Raji (cell line): ENCODE measurements around the gene ANKRD22.

ENCODE experiments used
- POLR2A ChIP-seq: IDR thresholded peaks from 2 replicates; pipeline ENCODE4 v1.6.1; 2011; ENCODE audit warnings: low read depth, low read length, control low read depth; ENCODE audit not compliant: insufficient read depth

ANKRD22 gene

DNA sequence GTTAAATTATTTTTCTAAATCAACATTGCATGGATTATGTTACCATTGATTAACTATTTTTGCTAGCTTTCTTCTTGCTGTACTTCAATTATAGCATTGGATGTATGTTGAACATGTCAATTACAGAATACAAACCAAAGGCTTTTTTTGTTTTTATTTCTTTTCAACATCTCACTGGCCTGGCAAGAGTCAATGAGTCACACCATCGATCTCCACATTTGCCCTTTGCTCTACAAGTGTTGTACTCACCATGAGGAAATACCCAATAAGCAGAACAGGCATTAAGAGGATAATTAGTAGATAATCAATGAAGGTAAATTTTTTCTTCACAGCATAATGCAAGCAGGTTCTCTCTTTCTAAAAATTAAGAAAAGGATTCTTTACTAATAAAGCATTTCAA lies 23.3 kb downstream of the ANKRD22 start:
- TF ChIP-seq POLR2A: no peak

DNA sequence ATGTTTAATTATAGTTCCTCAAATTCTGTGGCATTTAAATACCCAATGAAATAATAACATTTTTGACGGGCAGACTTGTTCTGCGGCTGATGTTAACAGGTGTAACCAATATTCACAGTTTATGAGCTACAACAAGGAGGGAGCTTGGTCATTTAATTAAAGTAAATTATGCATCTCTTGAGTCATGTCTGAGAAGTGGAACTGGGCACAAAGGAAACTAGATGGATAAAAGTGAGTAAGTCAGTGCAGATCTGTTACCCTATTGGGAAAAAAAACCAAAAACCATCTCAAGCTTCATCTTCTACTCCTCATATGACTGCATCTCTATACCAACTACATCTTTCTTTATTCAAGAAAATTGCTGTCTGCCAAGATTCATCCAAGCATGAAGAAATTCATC lies 24.0 kb downstream of the ANKRD22 start:
- no peak for TF ChIP-seq POLR2A

DNA sequence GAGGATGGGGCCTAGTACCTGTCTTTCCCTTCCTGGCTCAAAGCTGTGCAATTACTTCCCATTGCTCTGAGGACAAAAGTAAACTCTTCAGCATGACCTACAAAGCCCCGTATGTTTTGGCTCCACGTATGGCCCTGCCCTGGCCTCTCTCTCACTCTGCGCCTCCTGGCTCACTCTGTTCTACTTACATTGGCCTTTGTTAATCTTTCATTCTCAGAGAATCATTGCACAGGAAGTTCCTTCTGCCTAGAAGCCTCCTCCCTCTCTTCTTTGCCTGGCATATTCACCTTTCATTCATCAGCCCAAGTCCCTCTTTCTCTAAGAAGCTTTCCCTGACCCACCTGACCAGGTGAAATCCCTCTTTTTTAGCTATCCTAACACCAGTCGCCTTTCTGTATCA lies 25.3 kb downstream of the ANKRD22 start:
- no peak for TF ChIP-seq POLR2A

DNA sequence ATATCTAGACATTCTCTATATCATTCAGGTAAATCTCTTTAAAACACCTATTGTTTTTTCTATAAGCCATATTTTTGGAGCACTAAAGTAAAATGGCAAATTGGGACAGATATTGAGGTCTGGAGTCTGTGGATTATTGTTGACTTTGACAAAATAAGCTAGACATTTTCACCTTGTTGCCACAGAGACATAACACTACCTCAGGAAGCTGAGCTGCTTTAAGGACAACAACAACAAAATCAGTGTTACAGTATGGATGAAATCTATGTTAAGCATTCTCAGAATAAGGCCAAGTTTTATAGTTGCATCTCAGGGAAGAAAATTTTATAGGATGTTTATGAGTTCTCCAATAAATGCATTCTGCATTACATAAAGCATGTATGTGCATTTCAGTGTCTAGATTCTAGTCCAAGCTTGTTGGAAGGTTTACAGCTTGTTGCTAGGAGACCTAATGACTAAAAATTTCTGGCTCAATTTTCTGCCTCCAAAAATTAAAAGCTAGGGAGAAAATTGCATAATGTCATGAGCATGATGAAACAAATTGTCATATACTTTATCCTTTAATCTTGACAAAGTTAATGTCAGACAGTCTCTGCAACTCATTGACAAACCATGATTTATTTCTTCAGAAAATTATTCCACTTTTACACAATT lies 30.8 kb downstream of the ANKRD22 start:
- no peak for TF ChIP-seq POLR2A

DNA sequence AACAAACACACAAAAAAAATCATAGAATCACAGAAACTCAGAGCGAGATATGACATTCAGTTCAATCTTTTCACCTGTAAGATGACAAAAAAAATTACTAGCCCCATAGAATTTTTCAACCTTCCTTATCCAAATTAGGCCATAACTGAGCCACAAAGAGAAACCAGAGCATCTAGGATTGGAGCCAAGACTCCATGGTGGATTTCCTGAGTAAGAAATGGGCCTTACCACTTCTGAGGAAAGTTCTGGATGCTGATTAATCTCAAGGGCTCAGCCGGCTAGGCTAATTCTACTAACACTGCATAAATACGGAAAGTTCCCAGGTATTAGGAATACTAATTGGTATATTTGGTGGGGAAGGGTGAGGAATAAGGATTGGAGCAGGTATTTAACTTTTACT lies 32.4 kb downstream of the ANKRD22 start:
- no peak for TF ChIP-seq POLR2A

DNA sequence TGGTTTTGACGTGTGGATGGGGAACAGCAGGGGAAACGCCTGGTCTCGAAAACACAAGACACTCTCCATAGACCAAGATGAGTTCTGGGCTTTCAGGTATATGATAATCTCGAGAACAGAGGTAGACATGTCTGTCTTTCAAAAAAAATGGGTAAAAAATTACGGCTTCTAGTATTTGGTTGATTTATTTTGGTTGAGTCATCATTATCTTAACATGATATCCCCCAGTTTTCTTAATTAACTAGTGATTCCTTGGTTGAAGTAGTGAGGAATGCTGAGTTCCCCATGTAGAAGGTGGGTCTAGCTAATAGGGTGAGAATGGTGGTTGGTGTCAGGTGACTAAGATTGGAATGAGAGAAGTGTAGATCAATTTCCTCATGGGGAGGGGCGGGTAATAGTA lies 38.4 kb downstream of the ANKRD22 start:
- TF ChIP-seq POLR2A: no peak

DNA sequence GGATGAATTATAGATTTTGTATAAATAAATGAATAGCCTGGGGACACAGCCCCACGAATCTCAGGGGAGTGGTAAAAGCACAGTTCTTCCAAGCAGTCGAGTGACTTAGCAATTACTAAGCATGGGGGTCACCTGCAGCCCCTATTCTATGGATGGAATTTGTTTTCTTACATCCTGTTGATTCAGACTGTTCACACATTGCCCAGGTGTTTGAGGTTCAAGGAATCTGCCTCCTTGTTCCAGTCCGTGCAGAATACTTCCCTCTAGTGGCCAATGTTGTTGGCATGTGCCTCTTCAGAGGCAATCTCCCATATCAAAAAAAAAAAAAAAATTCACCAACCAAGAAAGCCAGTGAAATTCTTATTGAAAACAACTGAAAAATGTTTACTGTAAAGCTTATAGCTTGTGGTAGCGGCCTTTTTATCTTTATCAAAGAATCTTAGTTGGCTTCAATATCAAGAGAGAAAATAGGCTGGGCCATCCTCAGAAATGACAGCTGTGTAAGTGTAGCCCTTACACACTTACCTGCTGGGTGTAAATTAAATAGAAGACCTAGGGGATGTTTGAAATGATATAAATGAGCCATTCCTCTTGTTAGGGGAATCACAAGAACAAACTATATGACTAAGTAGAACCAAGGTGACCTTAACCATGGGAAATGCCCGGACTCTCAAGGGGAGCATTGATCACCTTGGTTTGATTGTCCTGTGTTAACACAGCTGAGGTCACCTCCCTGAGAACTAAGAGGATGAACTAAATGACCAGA lies 41.3 kb downstream of the ANKRD22 start:
- no peak for TF ChIP-seq POLR2A

DNA sequence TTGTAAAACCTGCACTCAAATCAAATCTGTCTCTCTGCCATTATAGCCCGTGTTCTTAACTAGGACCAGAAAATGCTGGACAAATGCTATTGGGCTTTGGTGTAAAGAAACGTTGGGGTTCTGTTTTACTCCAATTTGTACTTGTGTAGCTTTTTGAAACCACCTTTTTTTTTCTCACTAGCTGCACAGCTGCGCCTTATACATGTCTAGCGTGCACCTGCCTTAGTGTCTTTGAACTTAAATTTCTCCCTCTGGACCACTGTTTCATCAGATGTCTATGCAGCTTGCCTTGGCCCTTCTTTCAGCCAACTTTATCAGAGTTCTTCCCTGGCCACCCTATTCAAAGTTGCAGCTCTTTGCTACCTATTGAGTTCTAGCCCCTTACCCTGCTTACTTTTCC lies 42.0 kb downstream of the ANKRD22 start:
- no peak for TF ChIP-seq POLR2A

DNA sequence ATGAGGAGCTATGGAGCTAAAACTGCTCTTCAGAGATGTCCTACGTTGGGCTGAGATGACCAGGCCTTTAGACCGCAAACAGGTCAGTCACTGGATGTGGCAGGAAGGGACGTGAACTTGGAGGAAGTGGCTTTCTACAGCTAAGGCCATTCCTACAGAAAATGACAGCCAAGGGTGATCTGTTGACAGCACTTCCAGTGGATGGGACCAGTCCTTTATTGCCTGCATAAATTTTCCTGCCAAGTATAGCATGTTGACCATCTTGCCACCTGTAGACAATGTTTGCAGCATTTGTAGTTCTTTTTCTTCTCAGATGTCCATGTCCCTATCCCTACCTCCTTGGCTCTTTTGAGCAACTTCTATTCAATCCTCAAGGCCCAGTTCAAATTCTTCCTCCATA lies 45.7 kb downstream of the ANKRD22 start:
- TF ChIP-seq POLR2A: no peak

DNA sequence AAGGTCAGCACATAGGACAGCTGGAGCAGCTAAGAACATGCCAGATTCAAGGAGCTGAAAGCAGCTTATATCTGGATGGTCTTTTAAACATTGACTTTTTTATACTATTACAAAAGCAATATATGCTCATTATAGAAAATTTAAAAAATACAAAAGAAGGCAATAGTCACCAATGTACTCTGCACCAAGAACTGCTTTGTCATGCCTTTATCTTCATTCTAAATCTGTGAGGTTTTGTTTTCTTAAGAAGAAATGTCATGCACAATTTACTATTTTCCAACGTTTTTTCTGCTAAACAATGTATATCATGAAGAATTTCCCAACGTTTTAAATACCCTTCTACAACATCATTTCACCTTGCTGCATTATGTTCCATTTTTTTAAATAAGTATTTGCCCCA lies 46.3 kb downstream of the ANKRD22 start:
- no peak for TF ChIP-seq POLR2A

DNA sequence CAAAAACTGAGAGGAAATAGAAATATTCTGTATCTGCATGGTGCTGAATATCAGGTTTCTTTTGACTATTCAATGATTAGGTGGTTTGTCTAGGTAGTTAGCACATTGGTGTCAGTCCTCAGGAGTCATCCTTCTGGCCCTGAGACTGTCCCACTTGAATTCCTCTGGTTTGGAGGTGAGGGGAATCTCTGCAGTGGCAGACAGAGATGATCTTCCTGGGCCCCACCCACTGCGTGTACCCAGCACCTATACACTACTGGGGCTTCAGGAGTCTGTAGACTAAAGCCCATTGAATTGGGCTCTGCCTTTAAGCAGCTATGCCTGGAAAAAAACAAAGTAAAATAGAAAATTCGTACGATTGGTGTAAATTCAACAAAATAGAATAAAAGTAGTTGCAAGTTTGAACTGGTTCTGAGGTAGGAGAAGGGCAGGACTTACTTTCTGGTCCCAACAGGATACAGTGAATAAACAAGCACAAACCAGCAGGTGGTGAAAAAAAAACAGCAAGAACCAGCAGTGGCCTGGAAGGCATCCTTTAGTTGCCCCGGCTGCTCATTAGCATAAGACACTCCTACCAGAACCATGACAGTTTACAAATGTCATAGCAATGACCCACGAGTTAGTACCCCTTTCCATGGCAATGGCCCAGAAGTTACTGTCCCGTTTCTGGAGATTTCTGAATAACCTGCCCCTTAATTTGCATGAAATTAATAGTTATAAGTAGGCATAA lies 47.4 kb downstream of the ANKRD22 start:
- TF ChIP-seq POLR2A: no peak

DNA sequence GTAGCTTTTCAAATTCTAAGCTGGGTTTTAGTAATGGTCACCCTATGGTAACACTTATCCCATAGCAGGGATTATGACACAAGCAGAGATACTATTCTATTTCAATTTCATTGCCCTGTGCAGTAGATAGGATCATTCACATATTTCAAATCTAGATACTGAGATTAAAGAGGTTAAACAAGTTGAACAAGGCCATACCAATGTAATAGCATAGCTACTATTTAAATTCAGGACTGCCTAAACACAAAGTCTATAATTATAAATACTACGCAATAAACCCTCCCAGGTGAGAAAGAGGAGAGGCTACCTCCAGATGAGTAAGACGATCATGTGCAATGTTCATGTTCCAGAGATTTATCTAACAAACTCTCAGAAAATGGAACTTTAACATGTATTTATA lies 48.0 kb downstream of the ANKRD22 start:
- TF ChIP-seq POLR2A: no peak

DNA sequence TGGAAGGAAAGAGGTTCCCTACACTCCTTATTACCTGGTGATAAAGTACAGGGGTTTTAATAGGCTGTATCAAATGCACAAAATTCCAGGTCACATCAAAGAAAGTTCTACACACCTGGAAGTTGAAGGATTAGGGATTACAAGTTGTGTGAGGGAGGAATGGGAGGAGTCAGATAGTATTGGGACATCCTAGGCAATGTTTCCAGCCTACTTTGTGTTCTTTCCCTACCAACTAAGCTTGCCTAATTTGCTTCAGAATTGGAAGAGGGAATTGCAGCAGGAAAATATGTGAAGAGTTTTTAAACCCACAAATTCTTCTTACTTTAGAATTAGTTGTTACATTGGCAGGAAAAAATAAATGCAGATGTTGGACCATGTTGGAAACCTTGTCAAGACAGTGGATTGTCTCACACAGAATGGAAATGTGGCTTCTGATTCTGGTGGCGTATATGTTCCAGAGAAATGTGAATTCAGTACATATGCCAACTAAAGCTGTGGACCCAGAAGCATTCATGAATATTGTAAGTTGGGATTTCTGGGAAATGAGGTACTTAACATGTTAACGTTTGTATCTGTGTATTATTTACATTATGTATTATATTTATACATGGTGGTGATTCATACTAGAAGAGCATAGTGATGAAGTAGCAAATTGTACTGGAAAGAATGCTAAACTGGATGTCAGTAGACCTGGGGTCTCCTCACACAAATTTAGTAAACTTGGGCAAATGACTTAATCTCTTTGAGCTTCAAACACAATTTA lies 48.9 kb downstream of the ANKRD22 start, which contains the start of gene LIPM:
LIPM (plus strand) TSS at position 208 of the 763 bp plus-strand sequence; CDS start at position 375, 167 bp downstream.
- TF ChIP-seq POLR2A: no peak

DNA sequence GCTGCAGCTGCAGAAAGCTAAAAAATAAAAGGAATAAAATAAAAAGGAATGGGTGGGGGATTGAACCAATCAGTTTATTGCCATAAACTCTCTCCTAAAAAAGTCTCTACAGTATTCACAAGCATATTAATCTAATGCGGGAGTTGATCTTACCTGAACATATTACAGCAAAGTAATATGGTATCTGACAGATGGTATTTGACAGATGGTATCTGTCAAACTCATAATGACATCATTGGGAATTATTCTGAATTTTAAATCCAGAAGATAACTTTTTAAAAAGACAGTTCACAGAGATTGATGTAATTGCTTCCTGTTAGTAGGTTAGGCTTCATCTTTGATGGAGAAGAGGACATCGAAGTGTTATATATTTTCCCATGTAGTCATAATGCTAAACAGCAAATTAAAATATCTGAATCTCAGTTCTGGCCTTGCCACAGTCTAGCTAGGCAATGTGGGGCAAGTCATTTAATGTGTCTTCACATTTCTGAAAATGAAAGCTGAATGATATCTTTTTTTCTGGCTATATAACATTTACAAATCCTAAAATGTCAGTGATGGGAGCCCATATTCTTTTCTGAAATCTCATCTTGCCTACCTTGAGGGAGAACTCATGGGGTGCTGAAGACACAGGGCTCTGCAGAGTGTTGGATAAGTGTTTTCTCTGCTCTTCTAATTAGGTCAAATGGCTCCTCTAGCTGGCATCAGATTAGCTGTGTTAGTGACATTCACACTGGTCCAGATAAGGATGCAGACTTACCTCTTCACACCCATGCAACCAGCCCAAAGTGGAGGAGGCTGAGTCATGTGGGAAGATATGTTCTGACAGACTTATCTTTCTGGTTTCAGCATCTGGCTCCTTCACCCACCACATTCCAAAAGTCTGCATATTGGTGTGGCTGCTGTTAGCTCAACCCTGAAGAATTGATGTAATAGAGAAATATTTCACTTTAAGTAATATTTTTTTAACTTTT lies 51.2 kb downstream of the ANKRD22 start:
- TF ChIP-seq POLR2A: no peak
